Tibial nerve (tissue), 4 donors: ENCODE results near the gene HAND2. TPM values are rescaled to one million over a fixed set of nuclear protein-coding genes. Genes with fewer than 3 reads are reported as not detected.

Experiments
- DNase-seq, 2 donors: peaks; one replicate each; pipeline ENCODE4 v3.0.0-alpha.2; 2019; ENCODE audit warnings: low spot score in 2 of 2
- H3K27ac ChIP-seq, 4 donors: fragments of 200-600 bp; sonication (generic) in 3 of 4; one replicate each; pipeline ENCODE4 v1.5.1; 2017 to 2019; ENCODE audit warnings: mild to moderate bottlenecking in 1 of 4
- H3K27me3 ChIP-seq, 2 donors: fragments of 200-600 bp; sonication (generic) in 1 of 2; one replicate each; pipeline versions ENCODE4 v1.5.1 to v1.6.0; 2017 to 2019
- H3K36me3 ChIP-seq, 3 donors: fragments of 200-600 bp; sonication (generic); one replicate each; pipeline ENCODE4 v1.5.1; 2018 to 2019
- H3K4me1 ChIP-seq, 4 donors: fragments of 200-600 bp; sonication (generic) in 3 of 4; one replicate each; pipeline ENCODE4 v1.5.1; 2017 to 2019
- H3K4me3 ChIP-seq, 4 donors: fragments of 200-600 bp; sonication (generic) in 3 of 4; one replicate each; pipeline ENCODE4 v1.5.1; 2017 to 2019; ENCODE audit warnings: mild to moderate bottlenecking in 1 of 4, moderate library complexity in 1 of 4
- H3K9me3 ChIP-seq, 4 donors: fragments of 200-600 bp; sonication (generic) in 3 of 4; one replicate each; pipeline ENCODE4 v1.5.1; 2017 to 2019
- CTCF ChIP-seq, 5 experiments: fragments of 200-600 bp in 3 of 5; fragments of 450-650 bp in 2 of 5; sonication (generic) in 3 of 5; IDR thresholded peaks; one replicate each; pipeline ENCODE4 v1.5.1; 2016 to 2019; ENCODE audit warnings: antibody characterized with exemption in 5 of 5, mild to moderate bottlenecking in 3 of 5, moderate library complexity in 2 of 5
- EP300 ChIP-seq, 2 donors: sonication (generic); formaldehyde crosslinking; IDR thresholded peaks; one replicate each; pipeline ENCODE4 v1.6.1; 2017; ENCODE audit warnings: antibody characterized with exemption in 2 of 2, mild to moderate bottlenecking in 1 of 2
- POLR2A ChIP-seq, 2 donors: fragments of 450-650 bp; IDR thresholded peaks; one replicate each; pipeline ENCODE4 v1.6.1; 2017; ENCODE audit warnings: antibody characterized with exemption in 2 of 2, mild to moderate bottlenecking in 2 of 2, moderate library complexity in 2 of 2
- WGBS, 2 donors: methylation state at CpG; one replicate each; pipeline ENCODE4 v1.1.5; 2018; 5-methylcytosine and 5-hydroxymethylcytosine counted together
- total RNA-seq, 4 donors: library from RNA; depleted of rRNA; stranded (reverse); fragments of >200 nt; gene quantifications; one replicate each; pipeline ENCODE4 v1.1.0, GENCODE V29; 2016

The HAND2 gene
- total RNA-seq, 4 donors from 2014 or later: 1.9 to 5.1 (median 3.6) TPM

- peaks cover 0 to 22% (median 0%) of the 10 kb centered on the region in 4 donors for H3K4me1 ChIP-seq
- WGBS, 2 donors: 75% methylated on average over 3 of the region's 3 CpGs
- no peak for DNase-seq
- H3K4me3 ChIP-seq: no peak overlapping the region
- peaks cover 2 to 70% of the 10 kb centered on the region in 2 donors for H3K27me3 ChIP-seq
- H3K36me3 ChIP-seq: no peaks in the 10 kb centered on the region
- peaks cover 0 to 5% (median 0%) of the 10 kb centered on the region in 4 donors for H3K9me3 ChIP-seq
- no peak overlapping the region for H3K27ac ChIP-seq
- TF ChIP-seq CTCF (IDR thresholded peaks at IDR 0.05) (no peak), POLR2A (IDR thresholded peaks at IDR 0.05) (no peak), EP300 (IDR thresholded peaks at IDR 0.05) (no peak)
Measured at GRCh38 chr4:173498771-173499170, 31.3 kb downstream of the HAND2 start.

DNA sequence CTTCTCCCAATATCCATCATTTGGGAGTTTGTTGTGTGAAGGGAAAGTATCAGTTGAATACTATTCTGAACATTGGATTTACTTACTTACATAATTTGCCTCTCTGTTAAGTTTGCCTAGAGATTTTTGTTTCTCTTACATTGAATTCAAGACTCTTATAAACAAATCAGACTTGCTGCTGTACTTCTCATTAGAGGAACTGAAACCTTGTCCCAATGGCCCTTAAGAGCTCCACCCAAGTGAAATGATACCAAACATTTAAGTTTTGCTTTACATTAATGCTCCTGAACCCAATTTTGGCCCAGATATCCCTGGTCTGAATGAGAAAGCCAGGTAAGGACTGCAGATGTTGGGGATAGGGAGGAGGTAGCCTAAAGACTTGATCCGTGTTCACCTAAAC lies 32.0 kb downstream of the HAND2 start:
- Histone ChIP-seq H3K4me3 (no peak overlapping the region), H3K27ac (no peak overlapping the region), H3K27me3 (peaks cover 2 to 63% of the 10 kb centered on the region in 2 donors), H3K36me3 (no peaks in the 10 kb centered on the region), H3K4me1 (peaks cover 0 to 23% (median 0%) of the 10 kb centered on the region in 4 donors), H3K9me3 (peaks cover 0 to 5% (median 0%) of the 10 kb centered on the region in 4 donors)
- TF ChIP-seq POLR2A (IDR thresholded peaks at IDR 0.05) (peak in 1 of 2 donors; percentile 11), EP300 (IDR thresholded peaks at IDR 0.05) (no peak)
- 71 to 81% methylated on average over 1 of the region's 1 CpG for WGBS, 2 donors
- DNase-seq: no peak

DNA sequence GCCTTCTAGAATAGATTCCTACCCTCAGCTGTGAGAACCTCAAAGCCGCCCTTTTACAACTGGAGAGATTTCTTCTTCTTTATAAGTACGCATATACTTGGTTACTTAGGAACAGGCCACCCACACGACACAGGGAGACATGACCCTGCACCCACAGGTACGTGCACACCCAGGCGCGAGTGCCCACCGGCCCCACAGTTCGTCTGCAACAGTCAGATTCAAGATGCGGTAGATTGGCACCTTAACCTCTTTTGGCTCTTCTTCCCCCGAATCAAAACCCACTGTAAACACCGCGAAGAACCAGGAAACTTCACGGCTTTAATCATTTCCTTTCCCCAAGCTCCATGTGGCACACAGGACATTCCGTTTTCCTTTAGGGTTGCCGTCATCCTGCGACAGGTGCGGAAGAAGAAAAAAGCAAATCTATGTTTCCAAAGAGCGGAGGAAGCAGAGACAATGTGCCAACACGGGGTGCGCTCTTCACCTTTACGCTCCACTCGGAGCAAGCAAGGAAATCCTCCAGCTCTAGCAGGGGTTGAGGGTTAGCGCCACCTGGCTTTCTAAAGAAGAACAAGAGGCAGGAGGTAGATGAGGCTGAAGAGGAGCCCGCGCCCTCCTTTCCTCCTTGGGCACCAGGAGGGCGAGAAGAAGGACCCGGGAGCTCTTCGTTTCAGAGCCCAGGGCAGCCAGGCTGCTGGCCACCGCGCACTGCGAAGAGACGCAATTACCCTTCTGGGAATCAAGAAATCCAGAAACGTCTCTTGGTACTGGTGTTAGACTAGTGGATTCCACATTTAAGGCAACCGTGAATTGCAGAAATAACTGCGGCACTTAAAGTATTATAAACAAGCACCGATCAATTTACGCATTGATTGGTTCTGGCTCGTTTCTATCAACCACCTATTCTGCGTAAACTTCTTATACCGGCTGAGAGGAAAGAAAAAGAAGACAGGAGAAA lies 35.7 kb downstream of the HAND2 start:
- Histone ChIP-seq H3K36me3 (no peaks in the 10 kb centered on the region), H3K9me3 (no peaks in the 10 kb centered on the region), H3K4me1 (peaks cover 0 to 30% (median 4%) of the 10 kb centered on the region in 4 donors), H3K27me3 (peaks cover 0 to 25% of the 10 kb centered on the region in 2 donors), H3K4me3 (peak overlapping the region in 2 of 4 donors; percentile 34 to 44), H3K27ac (no peak overlapping the region)
- TF ChIP-seq CTCF (IDR thresholded peaks at IDR 0.05) (peak; percentile 41 to 74 (median 71)), EP300 (IDR thresholded peaks at IDR 0.05) (no peak), POLR2A (IDR thresholded peaks at IDR 0.05) (no peak)
- WGBS, 2 donors: 16 to 17% methylated on average over 40 of the region's 40 CpGs
- peak in 1 of 2 donors; percentile 55 for DNase-seq

DNA sequence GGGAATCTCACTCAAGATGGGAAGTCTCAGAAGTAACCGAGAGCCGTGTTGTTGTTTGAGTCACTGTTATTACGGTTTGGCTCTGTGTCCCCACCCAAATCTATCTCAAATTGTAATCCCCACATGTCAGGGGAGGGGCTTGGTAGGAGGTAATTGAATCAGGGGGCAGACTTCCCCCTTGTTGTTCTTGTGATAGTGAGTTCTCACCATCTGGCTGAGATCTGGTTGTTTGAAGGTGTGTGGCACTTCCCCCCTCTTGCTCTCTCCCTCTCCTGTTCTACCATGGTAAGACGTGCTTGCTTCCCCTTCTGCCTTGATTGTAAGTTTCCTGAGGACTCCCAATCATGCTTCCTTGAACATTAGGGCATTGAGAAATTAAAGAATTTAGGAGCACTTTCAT lies 37.0 kb downstream of the HAND2 start:
- H3K27ac ChIP-seq: no peak overlapping the region
- 85 to 89% methylated on average over 4 of the region's 4 CpGs for WGBS, 2 donors
- H3K4me1 ChIP-seq: peaks cover 0 to 35% (median 4%) of the 10 kb centered on the region in 4 donors
- no peaks in the 10 kb centered on the region for H3K9me3 ChIP-seq
- H3K36me3 ChIP-seq: no peaks in the 10 kb centered on the region
- H3K4me3 ChIP-seq: no peak overlapping the region
- peaks cover 0 to 13% of the 10 kb centered on the region in 2 donors for H3K27me3 ChIP-seq
- TF ChIP-seq EP300 (IDR thresholded peaks at IDR 0.05): no peak
- TF ChIP-seq POLR2A (IDR thresholded peaks at IDR 0.05): no peak
- TF ChIP-seq CTCF (IDR thresholded peaks at IDR 0.05): no peak
- DNase-seq: no peak

DNA sequence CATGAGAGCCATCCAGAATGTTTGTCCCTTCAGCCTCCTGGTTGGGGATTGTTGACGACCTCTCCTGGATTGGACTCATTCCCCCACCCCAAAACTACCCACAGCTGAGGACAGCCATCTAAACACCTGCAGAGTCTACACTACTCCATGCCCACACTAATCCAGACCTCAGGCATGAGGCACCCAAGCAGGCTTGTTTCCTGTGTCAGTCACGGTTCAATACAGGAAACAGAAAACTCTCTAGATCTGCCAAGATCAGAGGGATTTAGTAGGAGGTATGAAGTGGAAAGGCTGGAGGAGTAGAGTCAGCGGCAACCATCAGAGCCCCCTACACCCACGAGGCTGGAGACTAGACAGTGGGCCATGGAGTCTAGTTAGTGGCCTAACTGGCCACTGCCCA lies 37.7 kb downstream of the HAND2 start:
- Histone ChIP-seq H3K9me3 (no peaks in the 10 kb centered on the region), H3K27me3 (peaks cover 0 to 13% of the 10 kb centered on the region in 2 donors), H3K36me3 (no peaks in the 10 kb centered on the region), H3K4me3 (no peak overlapping the region), H3K27ac (no peak overlapping the region), H3K4me1 (peaks cover 0 to 35% (median 4%) of the 10 kb centered on the region in 4 donors)
- no peak for DNase-seq
- TF ChIP-seq CTCF (IDR thresholded peaks at IDR 0.05) (no peak), EP300 (IDR thresholded peaks at IDR 0.05) (no peak), POLR2A (IDR thresholded peaks at IDR 0.05) (no peak)
- 76 to 85% methylated on average over 4 of the region's 4 CpGs for WGBS, 2 donors
